ENCODE results near the gene NRG4.

Gene NRG4

DNA sequence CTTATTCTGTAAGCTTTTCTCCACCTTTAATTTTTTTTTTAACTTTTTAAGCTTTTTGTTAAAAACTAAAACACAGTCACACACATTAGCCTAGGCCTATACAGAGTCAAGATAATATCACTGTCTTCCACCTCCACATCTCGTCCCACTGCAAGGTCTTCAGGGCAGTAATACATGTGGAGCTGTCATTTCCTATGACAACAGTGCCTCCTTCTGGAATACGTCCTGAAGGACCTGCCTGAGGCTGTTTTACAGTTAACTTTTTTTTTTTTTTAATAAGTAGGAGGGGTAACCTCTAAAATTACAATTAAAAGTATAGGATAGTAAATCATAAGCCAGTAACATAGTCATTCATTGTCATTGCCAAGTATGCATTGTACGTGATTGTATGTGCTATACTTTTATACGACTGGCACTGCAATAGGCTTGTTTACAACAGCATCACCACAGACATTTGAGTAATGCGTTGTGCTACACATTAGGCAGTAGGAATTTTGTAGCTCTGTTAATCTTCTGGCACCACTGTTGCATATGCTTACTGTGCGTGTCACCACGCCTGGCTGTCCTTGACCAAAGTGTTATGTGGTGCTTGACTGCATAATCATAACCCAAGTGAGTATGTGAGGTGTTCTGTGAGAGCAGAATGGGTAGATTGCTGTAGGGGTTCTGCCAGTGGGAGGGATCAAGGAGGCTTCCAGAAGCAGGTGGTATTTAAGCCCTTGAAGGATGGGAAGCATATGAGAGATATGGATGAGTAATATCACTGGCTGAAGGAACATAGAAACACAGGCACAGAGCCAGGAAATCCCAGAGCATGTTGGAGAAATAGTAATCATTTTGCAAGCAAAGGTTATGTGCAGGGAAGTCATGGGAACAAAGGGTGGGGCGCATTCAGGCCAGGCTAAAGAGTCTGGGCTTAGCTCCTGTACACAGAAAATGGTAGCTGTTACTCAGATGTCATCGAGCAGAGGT, 90.2 kb downstream of the NRG4 start:
- H3F3A ChIP-seq (ENCODE audit: insufficient read depth, low read length): no peaks in the 10 kb centered on the region
- no peaks in the 10 kb centered on the region for H3K27me3 ChIP-seq (replicated peaks; ENCODE audit: insufficient read depth, low read length)
- no peak overlapping the region for H2AFZ ChIP-seq (ENCODE audit: low read length)
- no peaks in the 10 kb centered on the region for H4K20me1 ChIP-seq (ENCODE audit: insufficient read depth, low read length)
- no peak for DNase-seq
- 0 out of 2 replicates have a peak, but pooled peaks cover 4% of the 10 kb centered on the region for H3K79me2 ChIP-seq (ENCODE audit: low read length)
- no peaks in the 10 kb centered on the region for H3K9me2 ChIP-seq (replicated peaks; ENCODE audit: insufficient read depth, low read length)
- H3K36me3 ChIP-seq (replicated peaks; ENCODE audit: insufficient read depth, low read length): no peaks in the 10 kb centered on the region
- no peaks in the 10 kb centered on the region for H3K9me3 ChIP-seq (replicated peaks; ENCODE audit: insufficient read depth, low read length)
- peak; percentile 22; the same call in 1 of the 2 replicates for TF ChIP-seq CTCF (IDR thresholded peaks at IDR 0.05; ENCODE audit: low read length)
- no peak for TF ChIP-seq EZH2 (optimal IDR thresholded peaks at IDR 0.05; ENCODE audit: low read depth, low read length)
- no peak overlapping the region for H3K27ac ChIP-seq (ENCODE audit: low read length)
- H3K4me1 ChIP-seq (ENCODE audit: low read length): peaks cover 8% of the 10 kb centered on the region
- H3K9ac ChIP-seq (ENCODE audit: low read length): no peak overlapping the region
- no peak overlapping the region for H3K4me3 ChIP-seq (ENCODE audit: low read length)
- H3K4me2 ChIP-seq (ENCODE audit: low read depth, low read length): no peak overlapping the region

GRCh38 chr15:75920079-75920478, 92.1 kb downstream of the NRG4 start:
- Histone ChIP-seq H3K36me3 (replicated peaks; ENCODE audit: insufficient read depth, low read length) (no peaks in the 10 kb centered on the region), H4K20me1 (ENCODE audit: insufficient read depth, low read length) (no peaks in the 10 kb centered on the region), H3F3A (ENCODE audit: insufficient read depth, low read length) (no peaks in the 10 kb centered on the region), H2AFZ (ENCODE audit: low read length) (no peak overlapping the region), H3K9ac (ENCODE audit: low read length) (no peak overlapping the region), H3K9me2 (replicated peaks; ENCODE audit: insufficient read depth, low read length) (no peaks in the 10 kb centered on the region), H3K27ac (ENCODE audit: low read length) (no peak overlapping the region), H3K9me3 (replicated peaks; ENCODE audit: insufficient read depth, low read length) (no peaks in the 10 kb centered on the region), H3K4me1 (ENCODE audit: low read length) (peaks cover 8% of the 10 kb centered on the region), H3K27me3 (replicated peaks; ENCODE audit: insufficient read depth, low read length) (no peaks in the 10 kb centered on the region), H3K79me2 (ENCODE audit: low read length) (0 out of 2 replicates have a peak, but pooled peaks cover 8% of the 10 kb centered on the region), H3K4me3 (ENCODE audit: low read length) (no peak overlapping the region), H3K4me2 (ENCODE audit: low read depth, low read length) (no peak overlapping the region)
- TF ChIP-seq EZH2phosphoT487 (IDR thresholded peaks at IDR 0.05; ENCODE audit: low read length): no peak
- no peak for TF ChIP-seq CTCF (IDR thresholded peaks at IDR 0.05; ENCODE audit: low read length)
- TF ChIP-seq EZH2 (optimal IDR thresholded peaks at IDR 0.05; ENCODE audit: low read depth, low read length): no peak
- no peak for DNase-seq

DNA sequence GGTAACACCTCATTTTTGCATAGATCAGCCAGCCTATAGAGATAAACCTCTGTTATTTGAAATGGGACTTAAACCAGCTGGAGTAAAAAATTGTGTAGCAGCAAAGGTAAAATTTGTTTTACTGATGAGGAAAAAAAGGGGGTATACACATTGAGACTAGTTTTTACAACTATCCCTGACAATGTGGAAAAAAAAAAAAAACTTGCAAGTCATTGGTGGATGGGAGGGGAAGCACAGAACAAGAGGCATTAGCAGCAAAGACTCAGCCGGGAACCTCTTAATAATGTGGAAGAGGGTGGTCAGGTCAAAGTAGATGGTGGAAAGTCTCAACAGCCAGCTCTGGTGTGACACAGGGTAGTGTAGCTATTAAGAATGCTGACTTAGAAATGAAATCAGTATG, 94.1 kb downstream of the NRG4 start:
- no peak overlapping the region for H2AFZ ChIP-seq (ENCODE audit: low read length)
- no peaks in the 10 kb centered on the region for H4K20me1 ChIP-seq (ENCODE audit: insufficient read depth, low read length)
- H3K4me1 ChIP-seq (ENCODE audit: low read length): peaks cover 8% of the 10 kb centered on the region
- H3K36me3 ChIP-seq (replicated peaks; ENCODE audit: insufficient read depth, low read length): peaks cover 5% of the 10 kb centered on the region
- TF ChIP-seq CTCF (IDR thresholded peaks at IDR 0.05; ENCODE audit: low read length) (no peak), EZH2phosphoT487 (IDR thresholded peaks at IDR 0.05; ENCODE audit: low read length) (no peak), EZH2 (optimal IDR thresholded peaks at IDR 0.05; ENCODE audit: low read depth, low read length) (no peak)
- H3K4me2 ChIP-seq (ENCODE audit: low read depth, low read length): no peak overlapping the region
- H3K79me2 ChIP-seq (ENCODE audit: low read length): peaks cover 17% of the 10 kb centered on the region
- DNase-seq: no peak
- H3K27ac ChIP-seq (ENCODE audit: low read length): no peak overlapping the region
- no peak overlapping the region for H3K9ac ChIP-seq (ENCODE audit: low read length)
- H3F3A ChIP-seq (ENCODE audit: insufficient read depth, low read length): no peaks in the 10 kb centered on the region
- H3K27me3 ChIP-seq (replicated peaks; ENCODE audit: insufficient read depth, low read length): no peaks in the 10 kb centered on the region
- no peaks in the 10 kb centered on the region for H3K9me3 ChIP-seq (replicated peaks; ENCODE audit: insufficient read depth, low read length)
- no peak overlapping the region for H3K4me3 ChIP-seq (ENCODE audit: low read length)
- H3K9me2 ChIP-seq (replicated peaks; ENCODE audit: insufficient read depth, low read length): no peaks in the 10 kb centered on the region
